Activated naive CD8-positive, alpha-beta T cell treated with anti-CD3 and anti-CD28 coated beads, Interleukin-2, amount 50 U/mL, for 24 hours (primary cell): Measurements from ENCODE around the gene MTHFD1.

ENCODE experiments used
- ATAC-seq: fragments of 150-1000 bp; cut with Tn5 transposase; one replicate; pipeline ENCODE4 v1.10.0; 2021
- DNase-seq: peaks from one replicate; pipeline ENCODE4 v3.0.0; 2021
- H3K27ac Mint-ChIP-seq: one replicate; pipeline ENCODE4 v1.8.0; 2021; ENCODE audit warnings: mild to moderate bottlenecking, mixed read lengths
- H3K27me3 Mint-ChIP-seq: one replicate; pipeline ENCODE4 v1.8.0; 2021; ENCODE audit warnings: mixed read lengths
- H3K36me3 Mint-ChIP-seq: one replicate; pipeline ENCODE4 v1.8.0; 2021; ENCODE audit warnings: low read depth, mixed read lengths
- H3K4me1 Mint-ChIP-seq: one replicate; pipeline ENCODE4 v1.8.0; 2021; ENCODE audit warnings: mixed read lengths
- H3K4me3 Mint-ChIP-seq: one replicate; pipeline ENCODE4 v1.8.0; 2021; ENCODE audit warnings: mild to moderate bottlenecking, moderate library complexity, mixed read lengths
- H3K9me3 Mint-ChIP-seq: one replicate; pipeline ENCODE4 v1.8.0; 2021; ENCODE audit warnings: mixed read lengths

MTHFD1 gene

GRCh38 chr14:64419003-64419402 is 30.9 kb downstream of the MTHFD1 start:
- Mint-ChIP-seq H3K4me3 (no peak overlapping the region), H3K27me3 (no peaks in the 10 kb centered on the region), H3K36me3 (peaks cover 78% of the 10 kb centered on the region), H3K4me1 (peaks cover 42% of the 10 kb centered on the region), H3K9me3 (no peaks in the 10 kb centered on the region), H3K27ac (no peak overlapping the region)
- no peak for DNase-seq
- ATAC-seq: no peak

GRCh38 chr14:64421166-64421565 is 33.0 kb downstream of the MTHFD1 start:
- Mint-ChIP-seq H3K4me1 (peaks cover 31% of the 10 kb centered on the region), H3K9me3 (no peaks in the 10 kb centered on the region), H3K36me3 (peaks cover 84% of the 10 kb centered on the region), H3K4me3 (no peak overlapping the region), H3K27ac (no peak overlapping the region), H3K27me3 (no peaks in the 10 kb centered on the region)
- DNase-seq (no peak), ATAC-seq (no peak)

- Mint-ChIP-seq H3K36me3 (peaks cover 79% of the 10 kb centered on the region), H3K4me1 (peaks cover 23% of the 10 kb centered on the region), H3K9me3 (no peaks in the 10 kb centered on the region), H3K4me3 (no peak overlapping the region), H3K27ac (peak overlapping the region; percentile 10), H3K27me3 (no peaks in the 10 kb centered on the region)
- DNase-seq: no peak
- ATAC-seq: no peak
These were observed 33.9 kb downstream of the MTHFD1 start for GRCh38 chr14:64422005-64422404.

- Mint-ChIP-seq H3K27me3 (no peaks in the 10 kb centered on the region), H3K4me1 (peaks cover 17% of the 10 kb centered on the region), H3K9me3 (no peaks in the 10 kb centered on the region), H3K27ac (peak overlapping the region; percentile 10), H3K36me3 (peaks cover 79% of the 10 kb centered on the region), H3K4me3 (no peak overlapping the region)
- DNase-seq (no peak), ATAC-seq (peak; percentile 79)
These were observed 34.6 kb downstream of the MTHFD1 start for GRCh38 chr14:64422756-64423155.

GRCh38 chr14:64423987-64424386 is 35.8 kb downstream of the MTHFD1 start:
- H3K27ac Mint-ChIP-seq: no peak overlapping the region
- H3K27me3 Mint-ChIP-seq: no peaks in the 10 kb centered on the region
- H3K36me3 Mint-ChIP-seq: peaks cover 78% of the 10 kb centered on the region
- no peaks in the 10 kb centered on the region for H3K9me3 Mint-ChIP-seq
- no peak overlapping the region for H3K4me3 Mint-ChIP-seq
- no peak for DNase-seq
- H3K4me1 Mint-ChIP-seq: peaks cover 17% of the 10 kb centered on the region
- no peak for ATAC-seq

GRCh38 chr14:64434528-64434927 is 46.4 kb downstream of the MTHFD1 start:
- peaks cover 19% of the 10 kb centered on the region for H3K4me1 Mint-ChIP-seq
- no peaks in the 10 kb centered on the region for H3K27me3 Mint-ChIP-seq
- H3K4me3 Mint-ChIP-seq: no peak overlapping the region
- H3K36me3 Mint-ChIP-seq: peaks cover 81% of the 10 kb centered on the region
- no peaks in the 10 kb centered on the region for H3K9me3 Mint-ChIP-seq
- ATAC-seq (no peak), DNase-seq (no peak)
- peak overlapping the region; percentile 71 for H3K27ac Mint-ChIP-seq

- Mint-ChIP-seq H3K4me3 (no peak overlapping the region), H3K27me3 (no peaks in the 10 kb centered on the region), H3K9me3 (no peaks in the 10 kb centered on the region), H3K36me3 (peaks cover 77% of the 10 kb centered on the region), H3K27ac (peak overlapping the region; percentile 3), H3K4me1 (peaks cover 21% of the 10 kb centered on the region)
- no peak for ATAC-seq
- no peak for DNase-seq
These were observed 50.2 kb downstream of the MTHFD1 start for GRCh38 chr14:64438181-64438841.

- H3K27ac Mint-ChIP-seq: no peak overlapping the region
- H3K4me3 Mint-ChIP-seq: no peak overlapping the region
- no peaks in the 10 kb centered on the region for H3K9me3 Mint-ChIP-seq
- H3K4me1 Mint-ChIP-seq: peaks cover 28% of the 10 kb centered on the region
- H3K27me3 Mint-ChIP-seq: no peaks in the 10 kb centered on the region
- DNase-seq (no peak), ATAC-seq (no peak)
- H3K36me3 Mint-ChIP-seq: peaks cover 78% of the 10 kb centered on the region
These were observed 51.0 kb downstream of the MTHFD1 start for GRCh38 chr14:64439141-64439540.

- no peak overlapping the region for H3K4me3 Mint-ChIP-seq
- peaks cover 41% of the 10 kb centered on the region for H3K4me1 Mint-ChIP-seq
- DNase-seq (no peak), ATAC-seq (no peak)
- no peaks in the 10 kb centered on the region for H3K9me3 Mint-ChIP-seq
- no peak overlapping the region for H3K27ac Mint-ChIP-seq
- no peaks in the 10 kb centered on the region for H3K27me3 Mint-ChIP-seq
- peaks cover 77% of the 10 kb centered on the region for H3K36me3 Mint-ChIP-seq
These were observed 52.3 kb downstream of the MTHFD1 start for GRCh38 chr14:64440494-64440893.

GRCh38 chr14:64442300-64442988 is 54.3 kb downstream of the MTHFD1 start:
- peaks cover 62% of the 10 kb centered on the region for H3K36me3 Mint-ChIP-seq
- ATAC-seq (no peak), DNase-seq (no peak)
- no peak overlapping the region for H3K4me3 Mint-ChIP-seq
- no peak overlapping the region for H3K27ac Mint-ChIP-seq
- H3K4me1 Mint-ChIP-seq: peaks cover 46% of the 10 kb centered on the region
- H3K27me3 Mint-ChIP-seq: no peaks in the 10 kb centered on the region
- H3K9me3 Mint-ChIP-seq: no peaks in the 10 kb centered on the region

GRCh38 chr14:64444140-64444539 is 56.0 kb downstream of the MTHFD1 start:
- peaks cover 47% of the 10 kb centered on the region for H3K4me1 Mint-ChIP-seq
- peaks cover 58% of the 10 kb centered on the region for H3K36me3 Mint-ChIP-seq
- DNase-seq: no peak
- no peaks in the 10 kb centered on the region for H3K9me3 Mint-ChIP-seq
- H3K27me3 Mint-ChIP-seq: no peaks in the 10 kb centered on the region
- no peak for ATAC-seq
- peak overlapping the region; percentile 81 for H3K27ac Mint-ChIP-seq
- H3K4me3 Mint-ChIP-seq: no peak overlapping the region

GRCh38 chr14:64444984-64445845 is 57.1 kb downstream of the MTHFD1 start:
- DNase-seq (peak; percentile 56), ATAC-seq (peak; percentile 86)
- peak overlapping the region; percentile 81 for H3K27ac Mint-ChIP-seq
- no peaks in the 10 kb centered on the region for H3K9me3 Mint-ChIP-seq
- H3K36me3 Mint-ChIP-seq: peaks cover 61% of the 10 kb centered on the region
- peaks cover 55% of the 10 kb centered on the region for H3K4me1 Mint-ChIP-seq
- H3K4me3 Mint-ChIP-seq: peak overlapping the region; percentile 20
- no peaks in the 10 kb centered on the region for H3K27me3 Mint-ChIP-seq

GRCh38 chr14:64447876-64448670 is 59.9 kb downstream of the MTHFD1 start:
- no peaks in the 10 kb centered on the region for H3K9me3 Mint-ChIP-seq
- H3K4me1 Mint-ChIP-seq: peaks cover 64% of the 10 kb centered on the region
- H3K36me3 Mint-ChIP-seq: peaks cover 58% of the 10 kb centered on the region
- ATAC-seq (peak; percentile 27), DNase-seq (peak; percentile 29)
- H3K27ac Mint-ChIP-seq: peak overlapping the region; percentile 75
- H3K4me3 Mint-ChIP-seq: no peak overlapping the region
- no peaks in the 10 kb centered on the region for H3K27me3 Mint-ChIP-seq

GRCh38 chr14:64450255-64450654 is 62.1 kb downstream of the MTHFD1 start:
- DNase-seq (no peak), ATAC-seq (peak; percentile 73)
- H3K9me3 Mint-ChIP-seq: no peaks in the 10 kb centered on the region
- peaks cover 56% of the 10 kb centered on the region for H3K36me3 Mint-ChIP-seq
- peaks cover 44% of the 10 kb centered on the region for H3K4me1 Mint-ChIP-seq
- no peaks in the 10 kb centered on the region for H3K27me3 Mint-ChIP-seq
- no peak overlapping the region for H3K4me3 Mint-ChIP-seq
- peak overlapping the region; percentile 92 for H3K27ac Mint-ChIP-seq
